GM18508 (cell line): ENCODE measurements around the gene CEP43.
A peak's percentile ranks its signal among the peaks of the same experiment; 100 is the strongest.

Source experiments
- ATAC-seq: cut with Tn5 transposase; IDR thresholded peaks from one replicate; pipeline ENCODE4 v1.9.1; 2021; ENCODE audit warnings: moderate number of reproducible peaks; ENCODE audit not compliant: insufficient read depth, unreplicated experiment

CEP43 gene

DNA sequence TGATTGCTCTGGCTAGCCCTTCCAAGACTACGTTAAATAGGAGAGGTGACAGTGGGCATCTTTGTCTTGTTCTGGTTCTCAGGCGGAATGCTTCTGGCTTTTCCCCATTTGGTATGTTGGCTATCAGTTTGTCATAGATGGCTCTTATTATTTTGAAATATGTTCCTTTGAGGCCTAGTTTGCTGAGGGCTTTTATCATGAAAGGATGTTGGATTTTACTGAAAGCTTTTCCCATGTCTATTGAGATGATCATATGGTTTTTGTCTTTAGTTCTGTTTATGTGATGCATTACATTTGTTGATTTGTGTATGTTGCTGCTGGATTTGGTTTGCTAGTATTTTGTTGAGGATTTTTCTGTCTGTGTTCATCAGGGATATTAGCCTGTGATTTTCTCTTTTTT, 32.9 kb upstream of the CEP43 start:
- ATAC-seq: no peak

DNA sequence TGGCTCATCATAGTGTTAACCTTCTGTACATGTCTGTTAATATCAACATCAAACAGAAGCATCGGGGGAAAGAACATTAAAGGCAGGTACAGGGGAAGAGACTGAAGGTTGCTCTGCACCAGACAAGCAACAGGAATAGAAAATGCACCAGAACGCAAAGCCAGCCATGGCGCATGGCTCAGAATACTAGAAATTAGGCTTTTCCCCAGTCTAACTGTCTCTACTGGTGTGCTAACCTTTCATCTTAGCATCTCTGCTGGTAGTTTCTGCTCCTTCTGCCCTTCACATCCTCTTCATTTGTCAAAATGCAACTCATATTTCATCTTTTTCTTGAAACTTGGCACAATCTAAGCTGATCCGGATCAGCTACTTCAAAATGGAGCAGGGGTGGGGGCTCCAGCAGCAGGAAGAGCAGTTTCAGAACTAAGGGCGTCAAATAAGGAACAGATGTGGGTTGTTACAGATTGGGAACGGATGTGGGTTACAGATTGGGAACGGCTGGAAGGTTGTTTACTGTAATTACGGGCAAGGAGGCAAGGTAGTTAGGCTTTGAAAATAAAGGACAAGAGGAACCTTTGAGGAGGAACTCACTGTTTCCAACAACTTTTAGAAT, 29.7 kb upstream of the CEP43 start:
- no peak for ATAC-seq

DNA sequence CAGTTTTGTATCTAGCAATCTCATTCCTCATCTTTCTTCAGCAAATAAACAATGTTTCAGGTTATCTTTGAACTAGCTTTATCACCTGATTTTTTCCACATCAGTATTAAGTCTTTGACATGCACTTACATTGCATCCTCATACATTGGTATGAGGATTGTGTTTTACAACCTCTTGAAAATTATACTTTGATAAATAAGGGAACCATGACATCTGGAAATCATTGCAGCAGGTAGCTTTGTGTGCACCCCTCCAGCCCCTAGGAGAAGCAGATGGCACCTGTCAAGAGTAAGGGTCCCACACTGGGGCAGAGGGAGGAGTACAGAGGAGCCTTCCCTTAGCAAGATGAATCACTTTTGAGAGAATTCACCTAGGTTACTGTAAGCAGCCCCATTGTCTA, 29.1 kb upstream of the CEP43 start:
- ATAC-seq: no peak

DNA sequence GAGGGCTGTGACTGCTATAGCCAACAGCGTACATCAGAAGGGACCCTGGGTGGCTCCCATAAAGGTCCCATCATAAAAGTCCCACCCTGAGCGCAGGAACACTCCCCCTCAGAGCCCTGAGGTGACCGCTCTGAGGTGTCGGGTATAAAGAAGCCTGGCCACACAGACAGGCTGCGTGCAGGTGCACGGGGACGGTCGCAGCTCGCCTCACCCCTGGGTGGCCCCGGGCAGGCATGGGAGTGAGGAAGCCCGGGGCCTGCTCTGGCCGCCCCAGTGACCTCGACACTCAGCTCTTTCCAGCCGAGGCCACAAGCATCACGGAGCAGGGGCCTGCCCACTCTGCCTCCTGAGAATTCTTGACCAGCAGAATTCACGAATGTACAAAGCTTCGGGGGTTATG, 28.4 kb upstream of the CEP43 start:
- ATAC-seq: no peak

DNA sequence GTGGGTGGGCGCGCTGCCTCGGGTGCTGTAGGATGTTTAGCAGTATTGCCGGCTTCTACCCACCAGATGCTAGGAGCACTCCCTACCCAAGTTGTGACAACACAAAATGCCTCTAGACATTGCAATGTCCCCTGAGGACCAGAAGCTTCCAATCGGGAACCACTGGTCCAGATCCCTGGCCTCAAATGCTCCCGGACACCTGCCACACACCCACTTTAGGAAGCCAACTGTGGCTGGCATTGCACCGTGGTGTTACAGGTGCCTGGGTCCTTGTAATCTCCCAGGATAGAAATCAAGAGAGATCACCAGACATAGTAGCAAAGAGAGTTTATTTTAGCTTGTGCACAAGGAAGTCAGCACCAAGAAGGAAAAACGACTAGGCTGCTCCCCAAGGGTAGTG, 27.9 kb upstream of the CEP43 start:
- ATAC-seq: no peak

DNA sequence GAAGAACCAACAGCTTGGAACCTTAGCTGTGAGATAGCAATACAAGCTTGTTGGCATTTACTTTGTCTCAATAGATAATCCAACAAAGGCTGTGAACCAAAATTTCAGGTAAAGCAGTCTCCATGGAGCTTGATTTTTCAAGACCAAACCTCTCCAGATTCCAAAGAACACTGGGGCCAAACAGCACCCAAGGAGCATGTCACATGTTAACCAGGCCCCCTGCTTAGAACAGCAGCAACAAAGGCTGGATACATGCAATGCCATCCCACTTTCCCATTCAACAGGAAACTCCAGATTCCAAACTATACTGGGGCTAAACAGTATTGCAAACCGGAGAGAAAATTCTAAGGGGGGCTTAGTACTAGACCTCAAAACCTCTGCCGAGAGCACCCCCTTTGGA, 27.1 kb upstream of the CEP43 start:
- ATAC-seq: no peak

DNA sequence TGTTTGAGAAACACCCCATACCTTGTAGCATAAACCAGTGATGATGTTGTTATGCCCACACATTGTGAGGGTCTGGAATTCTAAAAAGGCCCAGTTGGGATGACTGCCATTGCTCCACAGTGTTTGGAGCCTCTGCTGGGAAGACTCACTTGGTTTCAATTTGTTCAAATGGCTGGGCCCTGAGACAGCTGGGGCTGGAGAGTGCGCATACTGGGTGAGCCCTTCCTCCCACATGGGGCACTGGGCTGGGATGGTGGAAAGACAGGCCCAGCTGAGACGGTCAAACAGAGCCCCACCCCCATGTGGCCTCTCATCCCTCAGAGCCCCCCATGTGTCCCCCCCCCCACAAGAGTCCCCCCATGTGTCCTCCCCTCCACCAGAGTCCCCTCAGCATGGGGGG, 22.6 kb upstream of the CEP43 start:
- ATAC-seq: no peak

DNA sequence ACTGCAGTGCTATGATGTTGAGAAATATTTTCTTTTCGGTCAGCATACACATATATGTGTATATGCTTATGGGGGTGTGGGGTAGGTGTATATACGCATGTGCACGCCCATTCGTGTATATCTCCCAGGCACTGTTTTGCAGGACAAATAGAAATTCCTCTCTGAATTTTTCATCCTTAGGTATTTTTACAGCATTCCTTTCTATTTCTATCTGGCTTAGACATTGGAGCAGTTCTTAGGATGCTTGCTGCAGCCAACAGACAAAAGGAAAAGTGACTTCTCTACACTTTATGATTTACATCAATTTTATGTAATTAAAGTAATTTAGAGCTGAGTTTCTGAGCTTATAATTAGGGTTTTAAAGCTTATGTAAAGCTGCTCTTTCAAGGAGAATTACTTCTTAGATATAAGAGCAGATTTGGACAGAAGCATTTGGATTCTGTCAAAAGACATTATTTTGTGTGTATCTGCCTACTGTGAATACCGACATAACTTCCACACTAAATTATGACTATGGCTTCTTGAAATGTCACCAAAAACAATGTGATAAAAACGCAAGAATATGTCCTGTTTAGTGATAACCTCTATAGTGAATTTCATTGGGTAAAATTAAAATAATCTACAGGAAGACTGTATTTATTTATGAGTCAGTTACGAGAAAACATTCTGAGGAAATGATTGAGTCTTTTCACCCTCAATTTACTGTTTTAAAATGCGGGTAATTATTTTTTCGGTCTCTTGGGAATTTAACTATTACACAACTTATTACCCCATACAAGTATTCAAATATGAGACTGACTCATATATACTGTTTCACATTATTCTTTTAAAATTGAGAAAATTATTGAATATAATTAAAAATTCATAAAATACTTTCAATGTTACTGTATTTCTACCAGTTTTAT, 21.3 kb upstream of the CEP43 start:
- no peak for ATAC-seq

DNA sequence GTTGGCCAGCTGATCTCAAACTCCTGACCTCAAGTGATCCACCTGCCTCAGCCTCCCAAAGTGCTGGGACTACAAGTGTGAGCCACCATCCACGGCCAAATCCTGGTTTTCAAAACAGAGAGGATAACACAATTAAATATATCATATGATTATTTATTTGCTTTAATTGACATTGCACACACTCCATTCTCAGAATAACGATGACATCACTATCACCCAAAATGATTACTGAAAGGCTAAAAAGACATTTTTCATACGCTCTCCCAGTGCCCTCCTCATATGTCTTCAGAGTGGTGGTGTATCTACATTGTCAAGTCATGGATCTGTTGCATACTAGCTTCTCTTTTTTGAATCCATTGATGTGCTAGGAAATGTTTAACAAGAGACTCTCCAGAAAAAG, 18.5 kb upstream of the CEP43 start:
- ATAC-seq: no peak

DNA sequence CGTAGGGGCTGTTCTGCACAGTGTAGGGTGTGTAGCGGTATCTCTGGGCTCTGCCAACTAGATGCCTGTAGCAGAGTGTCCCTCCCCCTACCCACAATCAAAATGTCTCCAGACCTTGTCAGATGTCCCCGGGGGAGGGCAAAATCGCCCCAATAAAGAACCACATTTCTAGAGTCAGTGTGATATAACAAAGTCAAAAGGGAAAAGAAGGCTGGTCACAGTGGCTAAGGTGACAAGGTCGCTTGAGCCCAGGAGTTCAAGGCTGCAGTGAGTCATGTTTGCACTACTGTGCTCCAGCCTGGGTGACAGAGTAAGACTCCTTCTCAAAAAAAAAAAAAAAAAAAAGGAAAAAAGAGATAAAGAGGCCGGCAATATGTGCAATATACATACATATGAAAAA, 11.7 kb upstream of the CEP43 start:
- no peak for ATAC-seq

DNA sequence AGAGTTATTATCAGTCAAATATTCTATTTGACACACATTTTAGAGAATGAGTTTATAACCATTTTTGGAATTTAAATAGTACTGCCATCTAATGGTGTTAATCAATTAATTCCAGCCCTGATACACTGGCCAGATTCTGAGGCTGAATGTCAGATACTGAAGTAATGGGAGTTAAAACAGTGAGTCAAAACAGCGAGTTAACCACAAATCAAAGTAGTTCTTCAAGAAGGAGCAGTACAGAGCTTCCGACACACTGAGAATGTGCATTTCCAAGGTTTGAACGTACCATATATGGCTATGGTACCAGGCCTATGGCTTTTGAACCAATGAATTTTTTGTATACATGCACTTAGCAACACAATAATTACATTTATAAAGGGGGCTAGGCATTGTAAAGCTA, 11.3 kb upstream of the CEP43 start:
- no peak for ATAC-seq

DNA sequence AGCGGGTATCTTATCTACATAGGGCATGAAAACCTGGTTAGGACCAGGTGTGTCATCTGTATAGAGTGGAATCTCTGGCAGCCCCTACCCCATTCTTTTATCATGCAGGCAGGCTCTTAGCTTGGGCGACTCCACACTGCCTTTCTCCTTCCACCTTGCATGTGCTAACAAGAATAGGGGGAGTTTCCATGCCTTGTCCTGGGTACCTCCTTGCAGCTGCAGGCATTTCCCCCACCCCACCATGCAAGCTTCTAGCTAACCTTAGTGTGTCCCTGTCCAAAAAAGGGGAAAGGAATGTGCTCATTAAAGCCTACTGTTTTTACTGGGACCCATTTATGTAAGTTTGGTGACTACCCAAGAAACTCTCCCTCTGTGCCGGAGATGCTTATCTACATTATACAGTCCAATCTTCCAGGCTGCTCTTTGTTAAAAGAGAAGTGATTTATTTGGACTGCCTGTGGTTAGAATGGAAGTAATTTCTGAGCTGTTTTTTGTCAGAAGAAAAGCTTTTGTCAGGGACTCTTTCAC, 10.5 kb upstream of the CEP43 start:
- no peak for ATAC-seq

DNA sequence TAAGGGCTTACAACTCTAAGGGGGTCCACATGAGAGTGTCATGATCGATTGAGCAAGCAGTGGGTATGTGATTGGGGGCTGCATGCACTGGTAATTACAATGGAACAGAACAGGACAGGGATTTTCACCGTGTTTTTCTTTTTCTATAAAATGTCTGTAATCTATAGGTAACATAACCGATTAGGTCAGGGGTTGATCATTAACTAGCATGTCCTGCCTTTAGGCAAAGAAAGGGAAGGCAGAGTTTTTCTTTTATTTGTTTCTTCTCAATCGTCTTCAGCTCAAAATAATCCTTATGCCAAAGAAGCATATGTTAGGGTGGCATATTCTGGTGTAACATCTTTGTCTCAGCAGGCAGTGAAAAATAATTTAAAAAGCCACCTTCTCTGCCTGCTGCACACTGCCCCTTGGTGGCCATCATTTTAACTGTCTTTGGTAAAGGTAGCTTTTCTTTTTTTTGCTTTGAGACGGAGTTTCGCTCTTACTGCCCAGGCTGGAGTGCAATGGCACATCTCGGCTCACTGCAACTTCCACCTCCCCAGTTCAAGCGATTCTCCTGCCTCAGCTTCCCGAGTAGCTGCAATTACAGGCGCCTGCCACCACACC, 9.7 kb upstream of the CEP43 start:
- no peak for ATAC-seq

DNA sequence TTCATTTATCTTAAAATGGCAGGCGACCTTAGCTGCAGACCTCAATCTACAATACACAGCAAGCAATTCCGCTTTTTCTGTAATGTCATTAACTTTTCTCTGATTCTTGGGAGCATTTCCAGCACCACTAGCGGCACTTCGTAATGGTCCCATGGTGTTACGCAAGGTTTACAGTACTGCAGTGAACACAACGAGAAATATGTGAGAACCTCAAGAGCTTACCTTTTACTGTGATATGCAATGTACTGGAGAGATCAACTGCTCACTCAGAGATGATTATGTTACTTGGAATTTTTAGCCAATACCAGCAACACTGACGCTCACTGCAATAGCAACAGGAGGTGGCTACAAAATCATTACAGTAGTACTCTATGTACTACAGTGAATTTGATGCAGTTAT, 2.8 kb upstream of the CEP43 start:
- no peak for ATAC-seq

DNA sequence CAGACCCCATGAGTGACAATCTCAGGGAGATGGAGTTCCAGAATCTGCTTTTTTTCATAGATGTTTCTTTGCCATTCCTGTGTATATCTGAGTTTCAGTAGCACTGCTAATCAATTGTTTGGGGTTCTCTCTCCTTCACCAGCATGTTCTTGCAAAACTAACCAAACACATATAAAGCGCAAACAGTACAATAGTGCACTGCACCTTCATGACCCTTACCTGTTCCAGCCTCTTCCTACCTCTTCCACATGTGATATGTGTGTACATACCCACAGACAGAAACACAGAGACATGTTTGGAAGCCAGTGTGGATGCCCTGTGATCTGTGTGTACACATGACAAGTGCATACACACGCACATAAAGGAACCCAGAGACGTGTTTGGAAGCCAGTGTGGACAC, 1.8 kb upstream of the CEP43 start:
- no peak for ATAC-seq

DNA sequence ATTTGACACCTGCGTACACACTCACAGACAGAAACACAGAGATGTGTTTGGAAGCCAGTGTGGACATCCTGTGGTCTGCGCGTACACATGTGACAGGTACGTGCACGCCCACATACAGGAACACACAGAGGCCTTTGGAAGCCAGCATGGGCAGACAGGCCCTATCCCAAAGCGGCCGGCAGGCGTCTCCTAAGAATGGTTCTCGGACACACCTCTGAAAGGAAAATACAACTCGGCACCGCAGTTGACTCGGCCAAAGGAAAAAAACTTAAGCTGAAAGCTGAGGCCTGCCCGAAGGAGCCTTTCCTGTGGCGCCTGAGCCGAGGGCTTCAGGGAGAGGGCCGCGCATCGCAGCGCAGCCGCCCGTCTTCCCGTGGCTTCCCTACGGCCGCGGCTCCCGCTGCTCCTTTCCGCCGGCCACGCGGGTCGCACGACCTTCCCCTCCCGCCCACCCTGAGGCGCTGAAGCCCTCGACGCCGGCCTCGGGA, 1.4 kb upstream of the CEP43 start:
- no peak for ATAC-seq

DNA sequence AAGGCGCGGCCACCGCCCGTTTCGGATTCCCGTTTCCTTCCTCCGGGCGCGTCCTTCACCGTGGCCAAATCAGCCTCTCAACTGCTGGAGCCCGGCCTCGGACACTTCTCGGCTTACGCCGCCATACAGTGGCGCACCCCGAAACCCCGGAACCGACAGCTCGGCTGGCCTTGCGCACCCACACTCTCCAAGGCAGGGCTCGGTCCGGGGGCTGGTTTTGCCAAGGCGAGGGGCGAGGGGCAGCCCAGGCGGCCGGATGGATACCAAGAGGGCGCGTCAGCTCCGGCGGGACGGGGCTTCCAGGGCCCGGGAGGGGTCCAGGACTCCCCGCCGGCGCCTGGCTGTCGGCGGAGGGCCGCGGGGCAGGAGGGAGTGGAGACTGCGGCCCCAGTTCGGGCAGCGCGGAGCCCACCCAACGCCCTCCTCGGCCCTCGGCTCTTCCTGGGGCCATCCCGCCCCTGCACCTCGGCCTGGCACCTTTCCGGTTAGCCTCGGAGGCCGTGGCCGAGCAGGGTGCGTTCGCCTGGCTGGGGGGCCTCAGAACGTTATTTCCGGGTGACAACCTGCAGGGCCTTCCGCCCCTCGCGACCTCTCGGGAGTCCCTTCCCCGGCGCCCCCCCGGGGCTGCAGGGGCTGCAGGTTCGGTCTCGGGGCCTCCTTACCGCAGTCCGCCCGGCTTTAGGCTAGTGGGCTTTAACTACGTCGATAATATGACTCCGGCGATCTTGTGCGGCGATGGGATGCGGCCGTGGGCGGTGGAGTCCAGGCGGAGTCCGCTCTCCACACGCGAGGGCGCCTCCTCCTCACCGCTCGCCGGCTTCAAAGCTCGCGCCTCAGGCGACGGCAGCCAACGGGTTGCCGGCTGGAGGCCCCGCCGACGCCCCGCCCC, 697 bp upstream of the CEP43 start:
- peak; percentile 51 for ATAC-seq

DNA sequence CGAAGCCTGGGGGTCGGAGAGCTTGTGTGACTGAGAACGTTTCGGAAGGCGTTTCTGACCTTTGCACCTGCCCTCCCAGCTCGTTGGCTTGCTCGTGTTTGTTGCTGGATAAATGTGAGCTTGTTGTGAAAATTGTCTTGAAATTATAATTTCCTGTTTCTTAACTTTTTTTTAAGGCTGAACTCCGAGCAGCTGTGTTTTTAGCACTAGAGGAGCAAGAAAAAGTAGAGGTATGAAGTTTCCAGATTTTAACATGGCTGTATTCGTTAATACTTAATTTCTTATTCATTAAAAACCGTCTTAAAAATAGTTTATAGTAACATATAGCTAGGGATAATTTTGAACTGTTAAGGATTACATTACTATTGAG, 672 bp downstream of the CEP43 start:
- no peak for ATAC-seq

DNA sequence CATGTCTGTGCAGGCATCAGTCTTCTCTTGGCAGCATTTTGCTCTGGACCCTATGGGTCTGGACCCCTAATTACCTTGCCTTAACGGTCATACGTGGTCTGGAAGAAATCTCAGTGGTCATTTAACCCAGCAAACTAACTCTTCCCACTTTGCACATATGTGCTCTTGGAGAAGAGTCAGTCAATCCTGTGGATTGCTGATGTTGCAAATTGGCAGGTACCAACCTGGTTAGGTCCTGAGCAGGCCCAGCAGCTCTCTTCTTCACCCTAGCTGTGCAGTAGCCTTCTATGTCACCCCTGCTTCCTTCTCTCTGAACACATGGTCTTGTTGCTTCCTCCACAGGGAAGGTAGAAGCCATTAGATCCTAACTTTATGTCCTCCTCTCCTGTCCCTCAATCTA, 1.6 kb downstream of the CEP43 start:
- ATAC-seq: no peak
